ENCODE data around the gene HIF3A. TPM values are rescaled to one million over a fixed set of nuclear protein-coding genes. Genes with fewer than 3 reads are reported as not detected.
"Not testable (repeated sequence)": the region's sequence is repeated elsewhere in the genome, so short reads cannot be mapped to it uniquely, and the experiment has no call there.

Gene HIF3A
- polyA plus RNA-seq, 1 donor (not counting 4 experiments of a cell fraction or from before 2014, with no cell fraction given) = 0.01 TPM

GRCh38 chr19:46309056-46309455 lies 12.2 kb downstream of the HIF3A start:
- dilution Hi-C loops (cut with MboI; ENCODE audit: extremely low pct_ligation_motif_present, low sequenced_read_pairs) = no loop called here

GRCh38 chr19:46311444-46311843 lies 14.6 kb downstream of the HIF3A start:
- Histone ChIP-seq H3K27me3 (ENCODE audit: control insufficient read depth, extremely low read depth, insufficient read depth, low read length) (no peaks in the 10 kb centered on the region), H3K4me1 (ENCODE audit: control insufficient read depth, extremely low read depth, insufficient read depth, low read length) (no peaks in the 10 kb centered on the region)

More at GRCh38 chr19:46309056-46309455, 12.2 kb downstream of the HIF3A start:
- Histone ChIP-seq H3K9me3 (ENCODE audit: control insufficient read depth, low read depth, low read length) (peaks cover 2% of the 10 kb centered on the region), H4K20me1 (ENCODE audit: control insufficient read depth, extremely low read depth, insufficient read depth, low read length) (no peaks in the 10 kb centered on the region), H3K4me1 (ENCODE audit: control insufficient read depth, extremely low read depth, insufficient read depth, low read length) (no peaks in the 10 kb centered on the region), H3K79me2 (ENCODE audit: control insufficient read depth, insufficient read depth, low read length) (no peaks in the 10 kb centered on the region), H3K27ac (ENCODE audit: control insufficient read depth, insufficient read depth, low read length) (no peak overlapping the region), H3K27me3 (ENCODE audit: control insufficient read depth, extremely low read depth, insufficient read depth, low read length) (no peaks in the 10 kb centered on the region), H3K4me3 (ENCODE audit: control insufficient read depth in 2 of 3, extremely low read depth in 1 of 3, insufficient read depth in 2 of 3, low read depth in 1 of 3, low read length in 3 of 3) (no peak overlapping the region), H3K36me3 (ENCODE audit: control insufficient read depth in 2 of 2, extremely low read depth in 1 of 2, insufficient read depth in 2 of 2, low read length in 2 of 2) (no peaks in the 10 kb centered on the region), H3K4me2 (ENCODE audit: control insufficient read depth, extremely low read depth, insufficient read depth, low read depth, low read length) (no peak overlapping the region), H3K9ac (ENCODE audit: control insufficient read depth, extremely low read depth, insufficient read depth, low read length) (no peak overlapping the region), H2AFZ (ENCODE audit: control insufficient read depth, low read length) (no peak overlapping the region), H3K9me1 (ENCODE audit: control insufficient read depth, extremely low read depth, insufficient read depth, low read length) (no peaks in the 10 kb centered on the region)
- DNase-seq (ENCODE audit: low read depth, low spot score) = no peak
- TF ChIP-seq EZH2 (IDR thresholded peaks at IDR 0.05; ENCODE audit: low read length) = no peak
- no peak for TF ChIP-seq CTCF (optimal IDR thresholded peaks at IDR 0.05 in 1 of 3, IDR thresholded peaks at IDR 0.05 in 1 of 3, conservative IDR thresholded peaks at IDR 0.05 in 1 of 3; ENCODE audit: extremely low read depth in 1 of 3, insufficient read depth in 2 of 3, low read length in 3 of 3)
- no peak for FAIRE-seq

GRCh38 chr19:46313540-46314469 lies 17.0 kb downstream of the HIF3A start:
- H3K9me3 ChIP-seq (ENCODE audit: control insufficient read depth, low read depth, low read length); H3K9ac ChIP-seq (ENCODE audit: control insufficient read depth, extremely low read depth, insufficient read depth, low read length); H3K4me2 ChIP-seq (ENCODE audit: control insufficient read depth, extremely low read depth, insufficient read depth, low read depth, low read length); H3K4me1 ChIP-seq (ENCODE audit: control insufficient read depth, extremely low read depth, insufficient read depth, low read length); H3K27me3 ChIP-seq (ENCODE audit: control insufficient read depth, extremely low read depth, insufficient read depth, low read length); H2AFZ ChIP-seq (ENCODE audit: control insufficient read depth, low read length); H4K20me1 ChIP-seq (ENCODE audit: control insufficient read depth, extremely low read depth, insufficient read depth, low read length); DNase-seq (ENCODE audit: low read depth, low spot score); H3K9me1 ChIP-seq (ENCODE audit: control insufficient read depth, extremely low read depth, insufficient read depth, low read length); H3K27ac ChIP-seq (ENCODE audit: control insufficient read depth, insufficient read depth, low read length); dilution Hi-C loops (cut with MboI; ENCODE audit: extremely low pct_ligation_motif_present, low sequenced_read_pairs); FAIRE-seq; H3K79me2 ChIP-seq (ENCODE audit: control insufficient read depth, insufficient read depth, low read length); H3K36me3 ChIP-seq (ENCODE audit: control insufficient read depth in 2 of 2, extremely low read depth in 1 of 2, insufficient read depth in 2 of 2, low read length in 2 of 2); H3K4me3 ChIP-seq (ENCODE audit: control insufficient read depth in 2 of 3, extremely low read depth in 1 of 3, insufficient read depth in 2 of 3, low read depth in 1 of 3, low read length in 3 of 3): not testable (repeated sequence)

More at GRCh38 chr19:46311444-46311843, 14.6 kb downstream of the HIF3A start:
- Histone ChIP-seq H3K4me3 (ENCODE audit: control insufficient read depth in 2 of 3, extremely low read depth in 1 of 3, insufficient read depth in 2 of 3, low read depth in 1 of 3, low read length in 3 of 3) (no peak overlapping the region), H3K9me1 (ENCODE audit: control insufficient read depth, extremely low read depth, insufficient read depth, low read length) (no peaks in the 10 kb centered on the region), H3K36me3 (ENCODE audit: control insufficient read depth in 2 of 2, extremely low read depth in 1 of 2, insufficient read depth in 2 of 2, low read length in 2 of 2) (no peaks in the 10 kb centered on the region), H3K79me2 (ENCODE audit: control insufficient read depth, insufficient read depth, low read length) (no peaks in the 10 kb centered on the region), H3K27ac (ENCODE audit: control insufficient read depth, insufficient read depth, low read length) (no peak overlapping the region), H4K20me1 (ENCODE audit: control insufficient read depth, extremely low read depth, insufficient read depth, low read length) (no peaks in the 10 kb centered on the region), H3K9ac (ENCODE audit: control insufficient read depth, extremely low read depth, insufficient read depth, low read length) (no peak overlapping the region), H3K9me3 (ENCODE audit: control insufficient read depth, low read depth, low read length) (peaks cover 2% of the 10 kb centered on the region), H2AFZ (ENCODE audit: control insufficient read depth, low read length) (no peak overlapping the region), H3K4me2 (ENCODE audit: control insufficient read depth, extremely low read depth, insufficient read depth, low read depth, low read length) (no peak overlapping the region)
- dilution Hi-C loops (cut with MboI; ENCODE audit: extremely low pct_ligation_motif_present, low sequenced_read_pairs) = no loop called here
- FAIRE-seq = no peak
- TF ChIP-seq EZH2 (IDR thresholded peaks at IDR 0.05; ENCODE audit: low read length) (no peak), CTCF (optimal IDR thresholded peaks at IDR 0.05 in 1 of 3, IDR thresholded peaks at IDR 0.05 in 1 of 3, conservative IDR thresholded peaks at IDR 0.05 in 1 of 3; ENCODE audit: extremely low read depth in 1 of 3, insufficient read depth in 2 of 3, low read length in 3 of 3) (no peak)
- no peak for DNase-seq (ENCODE audit: low read depth, low spot score)

All from keratinocyte (primary cell).